Hindlimb muscle (tissue), 1 donor: Measurements from ENCODE around the gene XPO4. TPM values are rescaled to one million over a fixed set of nuclear protein-coding genes. Genes with fewer than 3 reads are reported as not detected.
A peak's percentile ranks its signal among the peaks of the same experiment; 100 is the strongest.
"Not testable (repeated sequence)": the region's sequence is repeated elsewhere in the genome, so short reads cannot be mapped to it uniquely, and the experiment has no call there.

Source experiments
- DNase-seq: peaks from one replicate; pipeline ENCODE4 v3.0.0-alpha.2; 2013
- polyA plus RNA-seq: library from polyadenylated mRNA; unstranded; fragments of 120-200 nt; gene quantifications from one replicate; pipeline ENCODE4 v1.2.1, GENCODE V29; 2013; ENCODE audit not compliant: insufficient read length

XPO4 gene
- polyA plus RNA-seq, 1 donor, result 18.8 TPM

- no peak for DNase-seq
Observed at GRCh38 chr13:20780317-20780716, 122.2 kb downstream of the XPO4 start.

GRCh38 chr13:20779405-20779804, 123.1 kb downstream of the XPO4 start:
- no peak for DNase-seq

- no peak for DNase-seq
Observed at GRCh38 chr13:20778311-20778710, 124.2 kb downstream of the XPO4 start.

- no peak for DNase-seq
Observed at GRCh38 chr13:20776751-20777150, 125.8 kb downstream of the XPO4 start.

- no peak for DNase-seq
Observed at GRCh38 chr13:20775961-20776360, 126.6 kb downstream of the XPO4 start.

GRCh38 chr13:20774746-20775145, 127.8 kb downstream of the XPO4 start:
- DNase-seq, result no peak

- DNase-seq, result peak; percentile 96
Observed at GRCh38 chr13:20773194-20774080, 129.1 kb downstream of the XPO4 start, which contains the start of gene EEF1AKMT1. EEF1AKMT1 (minus strand) TSS chr13:20773961; CDS start chr13:20757598, 16,363 bp downstream.

- no peak for DNase-seq
Observed at GRCh38 chr13:20772401-20773131, 130.0 kb downstream of the XPO4 start.

GRCh38 chr13:20769834-20770233, 132.7 kb downstream of the XPO4 start:
- no peak for DNase-seq

- no peak for DNase-seq
Observed at GRCh38 chr13:20769091-20769490, 133.5 kb downstream of the XPO4 start.

- no peak for DNase-seq
Observed at GRCh38 chr13:20767309-20767943, 135.1 kb downstream of the XPO4 start.

GRCh38 chr13:20760872-20761271, 141.7 kb downstream of the XPO4 start:
- no peak for DNase-seq

- no peak for DNase-seq
Observed at GRCh38 chr13:20754009-20754408, 148.5 kb downstream of the XPO4 start.

GRCh38 chr13:20749377-20749776, 153.2 kb downstream of the XPO4 start:
- DNase-seq, result no peak

- DNase-seq, result not testable (repeated sequence)
Observed at GRCh38 chr13:20743830-20744404, 158.6 kb downstream of the XPO4 start.

- DNase-seq, result no peak
Observed at GRCh38 chr13:20740021-20740420, 162.5 kb downstream of the XPO4 start.

- DNase-seq, result no peak
Observed at GRCh38 chr13:20738616-20739015, 163.9 kb downstream of the XPO4 start.

GRCh38 chr13:20729633-20730585, 172.6 kb downstream of the XPO4 start:
- no peak for DNase-seq

- peak; percentile 84 for DNase-seq
Observed at GRCh38 chr13:20728579-20729311, 173.8 kb downstream of the XPO4 start.

- DNase-seq, result no peak
Observed at GRCh38 chr13:20727856-20728255, 174.7 kb downstream of the XPO4 start.
